ENCODE data around the gene ATXN7L1.

DNA sequence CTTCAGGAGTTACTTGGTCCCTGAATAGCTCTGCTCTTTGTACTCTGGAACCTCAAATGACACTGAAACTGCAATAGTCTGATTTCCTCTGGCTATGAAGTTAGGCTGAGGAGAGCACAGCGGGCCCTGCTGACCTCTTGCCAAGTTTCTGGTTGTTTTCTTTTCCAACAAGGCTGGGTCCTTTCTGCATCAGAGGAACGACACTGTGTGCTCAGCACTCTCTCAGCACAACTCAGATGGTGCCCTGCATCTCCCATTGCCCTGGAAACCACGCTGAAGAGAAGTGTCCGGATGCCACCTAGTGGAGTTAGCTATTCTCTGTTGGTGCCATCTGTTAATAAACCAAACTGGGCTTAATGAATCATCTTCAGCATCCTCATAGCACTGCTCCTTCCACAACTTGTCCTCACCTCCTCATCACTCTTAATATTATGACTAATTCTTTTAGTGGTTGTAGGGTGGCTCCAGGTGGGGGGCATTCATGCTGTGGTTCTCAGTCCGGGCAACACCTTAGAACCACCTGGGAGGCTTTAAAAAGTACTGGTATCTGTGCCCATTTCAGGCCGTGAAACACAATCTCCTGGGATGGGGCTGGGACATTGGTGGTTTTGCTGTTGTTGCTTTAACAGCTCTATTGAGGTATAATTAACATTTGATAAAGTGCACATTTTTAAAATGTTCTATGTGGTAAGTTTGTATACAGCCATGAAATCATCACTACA lies 286.9 kb downstream of the ATXN7L1 start:
- TF ChIP-seq GABPA (IDR thresholded peaks at IDR 0.05; ENCODE audit: borderline replicate concordance, insufficient read depth, low read length) = no peak
- TF ChIP-seq JUN (IDR thresholded peaks at IDR 0.05; ENCODE audit: low read depth, low read length) = no peak
- TF ChIP-seq, protein P1, sequence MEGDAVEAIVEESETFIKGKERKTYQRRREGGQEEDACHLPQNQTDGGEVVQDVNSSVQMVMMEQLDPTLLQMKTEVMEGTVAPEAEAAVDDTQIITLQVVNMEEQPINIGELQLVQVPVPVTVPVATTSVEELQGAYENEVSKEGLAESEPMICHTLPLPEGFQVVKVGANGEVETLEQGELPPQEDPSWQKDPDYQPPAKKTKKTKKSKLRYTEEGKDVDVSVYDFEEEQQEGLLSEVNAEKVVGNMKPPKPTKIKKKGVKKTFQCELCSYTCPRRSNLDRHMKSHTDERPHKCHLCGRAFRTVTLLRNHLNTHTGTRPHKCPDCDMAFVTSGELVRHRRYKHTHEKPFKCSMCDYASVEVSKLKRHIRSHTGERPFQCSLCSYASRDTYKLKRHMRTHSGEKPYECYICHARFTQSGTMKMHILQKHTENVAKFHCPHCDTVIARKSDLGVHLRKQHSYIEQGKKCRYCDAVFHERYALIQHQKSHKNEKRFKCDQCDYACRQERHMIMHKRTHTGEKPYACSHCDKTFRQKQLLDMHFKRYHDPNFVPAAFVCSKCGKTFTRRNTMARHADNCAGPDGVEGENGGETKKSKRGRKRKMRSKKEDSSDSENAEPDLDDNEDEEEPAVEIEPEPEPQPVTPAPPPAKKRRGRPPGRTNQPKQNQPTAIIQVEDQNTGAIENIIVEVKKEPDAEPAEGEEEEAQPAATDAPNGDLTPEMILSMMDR (IDR thresholded peaks at IDR 0.05; ENCODE audit: control extremely low read depth in 1 of 3, insufficient read depth in 1 of 3, low read depth in 1 of 3, low read length in 3 of 3) = peak; percentile 51 to 91 (median 77)

Data from H1 (cell line).